ENCODE measurements around the gene PDE4D.

GRCh38 chr5:59071755-59072549, 821.6 kb downstream of the PDE4D start:
- TF ChIP-seq EZH2 (IDR thresholded peaks at IDR 0.05; ENCODE audit: borderline replicate concordance, low read depth, low read length, severe bottlenecking) = no peak
- TF ChIP-seq CTCF (IDR thresholded peaks at IDR 0.05; ENCODE audit: extremely low read depth in 1 of 2, insufficient read depth in 1 of 2, low read depth in 1 of 2, low read length in 2 of 2) = no peak
- TF ChIP-seq MAX (IDR thresholded peaks at IDR 0.05; ENCODE audit: insufficient read depth, insufficient read length) = no peak
- no peak for TF ChIP-seq POLR2A (IDR thresholded peaks at IDR 0.05; ENCODE audit: low read depth, low read length)
- TF ChIP-seq POLR2AphosphoS5 (IDR thresholded peaks at IDR 0.05; ENCODE audit: insufficient read depth, low read depth, low read length) = no peak

Measured in endothelial cell of umbilical vein (primary cell).